Activated CD8-positive, alpha-beta T cell treated with anti-CD3 and anti-CD28 coated beads for 36 hours (primary cell): ENCODE results near the gene SDS. TPM values are rescaled to one million over a fixed set of nuclear protein-coding genes. Genes with fewer than 3 reads are reported as not detected.

ENCODE experiments used
- ATAC-seq: fragments of 200-7000 bp; cut with Tn5 transposase; one replicate; pipeline ENCODE4 v1.10.0; 2021; ENCODE audit warnings: mild to moderate bottlenecking, moderate library complexity
- CTCF ChIA-PET: fragments of 350-600 bp; sonication (Branson Sonifier 250); formaldehyde crosslinking; loops from one replicate; lab custom pipeline; 2021; ENCODE audit warnings: antibody characterized with exemption; lab: Charles Lee
- POLR2A ChIA-PET: fragments of 350-600 bp; sonication (Branson Sonifier 250); formaldehyde crosslinking; loops from one replicate; lab custom pipeline; 2021; ENCODE audit warnings: antibody characterized with exemption; lab: Charles Lee
- DNase-seq: peaks from one replicate; pipeline ENCODE4 v3.0.0-alpha.2; 2020
- H3K27ac Mint-ChIP-seq: one replicate; pipeline ENCODE4 v1.8.0; 2021; ENCODE audit warnings: mild to moderate bottlenecking, mixed read lengths
- H3K27me3 Mint-ChIP-seq: one replicate; pipeline ENCODE4 v1.8.0; 2021; ENCODE audit warnings: mixed read lengths
- H3K36me3 Mint-ChIP-seq: one replicate; pipeline ENCODE4 v1.8.0; 2021; ENCODE audit warnings: low read depth, mixed read lengths
- H3K4me1 Mint-ChIP-seq: one replicate; pipeline ENCODE4 v1.8.0; 2021; ENCODE audit warnings: low read depth, mixed read lengths
- H3K4me3 Mint-ChIP-seq: one replicate; pipeline ENCODE4 v1.8.0; 2021; ENCODE audit warnings: mild to moderate bottlenecking, moderate library complexity, mixed read lengths
- H3K9me3 Mint-ChIP-seq: one replicate; pipeline ENCODE4 v1.8.0; 2021; ENCODE audit warnings: mixed read lengths
- CTCF ChIP-seq: fragments of 200-600 bp; IDR thresholded peaks from one replicate; pipeline ENCODE4 v1.8.0; 2022; ENCODE audit warnings: antibody characterized with exemption, mild to moderate bottlenecking
- intact Hi-C: fragments of 100-400 bp; cut with micrococcal nuclease; formaldehyde crosslinking; loops from one replicate; pipeline ENCODE4 v1.10.0; 2022
- total RNA-seq, 2 experiments: library from RNA; stranded (reverse); gene quantifications; one replicate each; pipeline ENCODE4 v1.2.3, GENCODE V29; 2021

Gene SDS
- total RNA-seq, 2 experiments from 2014 or later, result not detected

- POLR2A ChIA-PET, result no interaction called here
- intact Hi-C loops, result no loop called here
These were observed 6.0 kb downstream of the SDS start for GRCh38 chr12:113397497-113398197.

GRCh38 chr12:113396828-113397496 is 6.7 kb downstream of the SDS start:
- intact Hi-C loops, result no loop called here
- no peak for DNase-seq
- H3K27ac Mint-ChIP-seq, result no peak overlapping the region
- ATAC-seq, result no peak
- TF ChIP-seq CTCF, result no peak
- no peaks in the 10 kb centered on the region for H3K9me3 Mint-ChIP-seq
- CTCF ChIA-PET, result no interaction called here
- H3K4me3 Mint-ChIP-seq, result no peak overlapping the region
- no peaks in the 10 kb centered on the region for H3K36me3 Mint-ChIP-seq
- POLR2A ChIA-PET, result no interaction called here
- H3K4me1 Mint-ChIP-seq, result no peaks in the 10 kb centered on the region
- H3K27me3 Mint-ChIP-seq, result peaks cover 3% of the 10 kb centered on the region

More at GRCh38 chr12:113397497-113398197, 6.0 kb downstream of the SDS start:
- Mint-ChIP-seq H3K4me1 (no peaks in the 10 kb centered on the region), H3K9me3 (no peaks in the 10 kb centered on the region), H3K4me3 (no peak overlapping the region), H3K27me3 (peaks cover 3% of the 10 kb centered on the region), H3K27ac (no peak overlapping the region), H3K36me3 (no peaks in the 10 kb centered on the region)
- CTCF ChIA-PET, result no interaction called here
- no peak for ATAC-seq
- DNase-seq, result no peak
- TF ChIP-seq CTCF, result no peak

- DNase-seq (no peak), ATAC-seq (no peak)
- peaks cover 2% of the 10 kb centered on the region for H3K27me3 Mint-ChIP-seq
- no peak for TF ChIP-seq CTCF
- CTCF ChIA-PET, result no interaction called here
- no peak overlapping the region for H3K27ac Mint-ChIP-seq
- no peaks in the 10 kb centered on the region for H3K36me3 Mint-ChIP-seq
- H3K4me1 Mint-ChIP-seq, result no peaks in the 10 kb centered on the region
- H3K4me3 Mint-ChIP-seq, result no peak overlapping the region
- H3K9me3 Mint-ChIP-seq, result no peaks in the 10 kb centered on the region
- intact Hi-C loops, result no loop called here
- POLR2A ChIA-PET, result no interaction called here
These were observed 7.5 kb downstream of the SDS start for GRCh38 chr12:113396200-113396599.

GRCh38 chr12:113395119-113395518 is 8.6 kb downstream of the SDS start:
- Mint-ChIP-seq H3K4me3 (no peak overlapping the region), H3K9me3 (no peaks in the 10 kb centered on the region), H3K27me3 (no peaks in the 10 kb centered on the region), H3K36me3 (no peaks in the 10 kb centered on the region), H3K27ac (no peak overlapping the region), H3K4me1 (no peaks in the 10 kb centered on the region)
- ChIA-PET CTCF (no interaction called here), POLR2A (no interaction called here)
- intact Hi-C loops, result no loop called here
- no peak for DNase-seq
- ATAC-seq, result no peak
- no peak for TF ChIP-seq CTCF

- Mint-ChIP-seq H3K27me3 (no peaks in the 10 kb centered on the region), H3K27ac (no peak overlapping the region), H3K9me3 (no peaks in the 10 kb centered on the region), H3K4me1 (no peaks in the 10 kb centered on the region), H3K36me3 (no peaks in the 10 kb centered on the region), H3K4me3 (no peak overlapping the region)
- CTCF ChIA-PET, result no interaction called here
- ATAC-seq (no peak), DNase-seq (no peak)
- intact Hi-C loops, result no loop called here
- POLR2A ChIA-PET, result no interaction called here
- TF ChIP-seq CTCF, result no peak
These were observed 9.9 kb downstream of the SDS start for GRCh38 chr12:113393749-113394148.
